ENCODE results near the gene NOS3. TPM values are rescaled to one million over a fixed set of nuclear protein-coding genes. Genes with fewer than 3 reads are reported as not detected.
"Not testable (repeated sequence)": the region's sequence is repeated elsewhere in the genome, so short reads cannot be mapped to it uniquely, and the experiment has no call there.

NOS3 gene
- polyA plus RNA-seq, 6 donors from 2014 or later = 0.29 to 2.8 (median 1.3) TPM

GRCh38 chr7:151027728-151028130, 36.9 kb downstream of the NOS3 start:
- ATAC-seq (ENCODE audit: low read depth in 2 of 2) = peak; percentile 41 to 45
- not testable (repeated sequence) for DNase-seq, H3K9me3 Mint-ChIP-seq, H3K36me3 Mint-ChIP-seq
- Mint-ChIP-seq H3K4me3 (peak overlapping the region; percentile 80 to 99 (median 96)), H3K27ac (peak overlapping the region; percentile 99 to 100 (median 100)), H3K4me1 (peaks cover 10 to 33% (median 24%) of the 10 kb centered on the region in 3 donors), H3K27me3 (peaks cover 13 to 36% (median 16%) of the 10 kb centered on the region in 3 donors)

GRCh38 chr7:151028131-151028947, 37.5 kb downstream of the NOS3 start, which contains the start of gene ABCB8:
Gene ABCB8 (plus strand): TSS chr7:151028450. CDS start chr7:151028516, 66 bp downstream.
- peak; percentile 82 for ATAC-seq (ENCODE audit: low read depth in 2 of 2)
- Mint-ChIP-seq H3K4me3 (peak within 1 kb of the TSS; percentile 80 to 99 (median 96)), H3K9me3 (peaks cover 0 to 4% (median 0%) of the 10 kb centered on the region in 7 donors), H3K27me3 (peaks cover 10 to 30% (median 13%) of the 10 kb centered on the region in 3 donors), H3K27ac (peak within 1 kb of the TSS; percentile 99 to 100 (median 100)), H3K4me1 (peaks cover 10 to 33% (median 24%) of the 10 kb centered on the region in 3 donors), H3K36me3 (peaks cover 0 to 4% of the 10 kb centered on the region in 2 donors)
- peak; percentile 100 for DNase-seq

GRCh38 chr7:151028948-151029501, 38.2 kb downstream of the NOS3 start:
- Mint-ChIP-seq H3K27me3 (peaks cover 10 to 24% (median 13%) of the 10 kb centered on the region in 3 donors), H3K4me1 (peaks cover 10 to 33% (median 24%) of the 10 kb centered on the region in 3 donors), H3K9me3 (peaks cover 0 to 4% (median 0%) of the 10 kb centered on the region in 7 donors), H3K36me3 (peaks cover 0 to 4% of the 10 kb centered on the region in 2 donors), H3K4me3 (peak overlapping the region; percentile 80 to 99 (median 96)), H3K27ac (peak overlapping the region; percentile 99 to 100 (median 100))
- DNase-seq (no peak), ATAC-seq (ENCODE audit: low read depth in 2 of 2) (no peak)

GRCh38 chr7:151031011-151031410, 40.2 kb downstream of the NOS3 start:
- DNase-seq (no peak), ATAC-seq (ENCODE audit: low read depth in 2 of 2) (no peak)
- Mint-ChIP-seq H3K9me3 (peaks cover 0 to 4% (median 0%) of the 10 kb centered on the region in 7 donors), H3K4me1 (peaks cover 10 to 33% (median 24%) of the 10 kb centered on the region in 3 donors), H3K27me3 (peaks cover 0 to 6% (median 5%) of the 10 kb centered on the region in 3 donors), H3K36me3 (peaks cover 0 to 4% of the 10 kb centered on the region in 2 donors), H3K4me3 (peak overlapping the region in 3 of 8 donors; percentile 25 to 57 (median 51)), H3K27ac (no peak overlapping the region)

- peaks cover 4 to 16% (median 13%) of the 10 kb centered on the region in 3 donors for H3K4me1 Mint-ChIP-seq
- DNase-seq (no peak), ATAC-seq (ENCODE audit: low read depth in 2 of 2) (no peak)
- H3K36me3 Mint-ChIP-seq = no peaks in the 10 kb centered on the region
- H3K4me3 Mint-ChIP-seq = no peak overlapping the region
- no peaks in the 10 kb centered on the region for H3K27me3 Mint-ChIP-seq
- H3K27ac Mint-ChIP-seq = peak overlapping the region in 1 of 6 donors; percentile 44
- H3K9me3 Mint-ChIP-seq = no peaks in the 10 kb centered on the region
Measured at GRCh38 chr7:151032936-151033863, 42.4 kb downstream of the NOS3 start.

GRCh38 chr7:151033864-151034249, 43.0 kb downstream of the NOS3 start:
- no peaks in the 10 kb centered on the region for H3K27me3 Mint-ChIP-seq
- H3K4me1 Mint-ChIP-seq = peaks cover under 1 to 11% (median 8%) of the 10 kb centered on the region in 3 donors
- no peaks in the 10 kb centered on the region for H3K9me3 Mint-ChIP-seq
- DNase-seq (no peak), ATAC-seq (ENCODE audit: low read depth in 2 of 2) (no peak)
- no peak overlapping the region for H3K4me3 Mint-ChIP-seq
- H3K27ac Mint-ChIP-seq = peak overlapping the region in 1 of 6 donors; percentile 44
- no peaks in the 10 kb centered on the region for H3K36me3 Mint-ChIP-seq

- DNase-seq (no peak), ATAC-seq (ENCODE audit: low read depth in 2 of 2) (no peak)
- no peak overlapping the region for H3K4me3 Mint-ChIP-seq
- H3K9me3 Mint-ChIP-seq = no peaks in the 10 kb centered on the region
- peaks cover 0 to 5% (median 2%) of the 10 kb centered on the region in 3 donors for H3K4me1 Mint-ChIP-seq
- H3K27me3 Mint-ChIP-seq = no peaks in the 10 kb centered on the region
- H3K27ac Mint-ChIP-seq = no peak overlapping the region
- no peaks in the 10 kb centered on the region for H3K36me3 Mint-ChIP-seq
Measured at GRCh38 chr7:151034312-151035025, 43.7 kb downstream of the NOS3 start.

- no peak for ATAC-seq (ENCODE audit: low read depth in 2 of 2)
- Mint-ChIP-seq H3K27ac (peak overlapping the region in 1 of 6 donors; percentile 78), H3K4me1 (no peaks in the 10 kb centered on the region), H3K4me3 (no peak overlapping the region), H3K36me3 (no peaks in the 10 kb centered on the region), H3K27me3 (no peaks in the 10 kb centered on the region), H3K9me3 (no peaks in the 10 kb centered on the region)
- no peak for DNase-seq
Measured at GRCh38 chr7:151035026-151035717, 44.4 kb downstream of the NOS3 start.

- Mint-ChIP-seq H3K9me3 (no peaks in the 10 kb centered on the region), H3K4me1 (no peaks in the 10 kb centered on the region), H3K36me3 (no peaks in the 10 kb centered on the region), H3K4me3 (no peak overlapping the region), H3K27ac (peak overlapping the region in 1 of 6 donors; percentile 78), H3K27me3 (no peaks in the 10 kb centered on the region)
- DNase-seq (no peak), ATAC-seq (ENCODE audit: low read depth in 2 of 2) (no peak)
Measured at GRCh38 chr7:151035902-151036301, 45.1 kb downstream of the NOS3 start.

- DNase-seq = no peak
- Mint-ChIP-seq H3K4me3 (peak overlapping the region in 1 of 8 donors; percentile 25), H3K36me3 (no peaks in the 10 kb centered on the region), H3K9me3 (no peaks in the 10 kb centered on the region), H3K4me1 (no peaks in the 10 kb centered on the region), H3K27ac (peak overlapping the region in 2 of 6 donors; percentile 68 to 76), H3K27me3 (no peaks in the 10 kb centered on the region)
- no peak for ATAC-seq (ENCODE audit: low read depth in 2 of 2)
Measured at GRCh38 chr7:151038951-151039849, 48.4 kb downstream of the NOS3 start.

- peak overlapping the region in 1 of 8 donors; percentile 2 for H3K4me3 Mint-ChIP-seq
- ATAC-seq (ENCODE audit: low read depth in 2 of 2) = no peak
- no peaks in the 10 kb centered on the region for H3K9me3 Mint-ChIP-seq
- DNase-seq = no peak
- no peaks in the 10 kb centered on the region for H3K27me3 Mint-ChIP-seq
- no peaks in the 10 kb centered on the region for H3K36me3 Mint-ChIP-seq
- no peaks in the 10 kb centered on the region for H3K4me1 Mint-ChIP-seq
- H3K27ac Mint-ChIP-seq = peak overlapping the region in 1 of 6 donors; percentile 76
Measured at GRCh38 chr7:151039850-151040548, 49.2 kb downstream of the NOS3 start.

Measured in naive B cell (primary cell).